LNCAP (cell line): ENCODE data around the gene NDUFV1.

Experiments
- TF ChIP-seq, protein P1 (sequence below): fragments of 450-650 bp; IDR thresholded peaks from 2 replicates; pipeline ENCODE4 v1.5.1; 2017; ENCODE audit warnings: mild to moderate bottlenecking

The NDUFV1 gene

DNA sequence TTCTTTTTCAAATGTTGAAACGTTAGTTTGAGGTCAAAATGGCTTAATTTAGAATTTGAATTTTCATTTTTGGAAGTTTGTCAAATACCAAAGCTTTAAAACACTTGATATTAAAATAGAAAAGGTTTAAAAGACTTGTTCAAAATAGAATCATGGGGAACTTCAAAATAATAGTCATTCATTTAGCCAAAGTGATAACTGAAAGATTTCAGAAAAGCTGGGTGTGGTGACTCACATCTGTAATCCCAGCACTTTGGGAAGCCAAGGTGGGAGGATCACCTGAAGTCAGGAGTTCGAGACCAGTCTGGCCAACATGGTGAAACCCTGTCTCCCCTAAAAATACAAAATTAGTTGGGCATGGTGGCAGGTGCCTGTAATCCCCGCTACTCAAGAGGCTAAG, 12.3 kb upstream of the NDUFV1 start:
- TF ChIP-seq, protein P1, sequence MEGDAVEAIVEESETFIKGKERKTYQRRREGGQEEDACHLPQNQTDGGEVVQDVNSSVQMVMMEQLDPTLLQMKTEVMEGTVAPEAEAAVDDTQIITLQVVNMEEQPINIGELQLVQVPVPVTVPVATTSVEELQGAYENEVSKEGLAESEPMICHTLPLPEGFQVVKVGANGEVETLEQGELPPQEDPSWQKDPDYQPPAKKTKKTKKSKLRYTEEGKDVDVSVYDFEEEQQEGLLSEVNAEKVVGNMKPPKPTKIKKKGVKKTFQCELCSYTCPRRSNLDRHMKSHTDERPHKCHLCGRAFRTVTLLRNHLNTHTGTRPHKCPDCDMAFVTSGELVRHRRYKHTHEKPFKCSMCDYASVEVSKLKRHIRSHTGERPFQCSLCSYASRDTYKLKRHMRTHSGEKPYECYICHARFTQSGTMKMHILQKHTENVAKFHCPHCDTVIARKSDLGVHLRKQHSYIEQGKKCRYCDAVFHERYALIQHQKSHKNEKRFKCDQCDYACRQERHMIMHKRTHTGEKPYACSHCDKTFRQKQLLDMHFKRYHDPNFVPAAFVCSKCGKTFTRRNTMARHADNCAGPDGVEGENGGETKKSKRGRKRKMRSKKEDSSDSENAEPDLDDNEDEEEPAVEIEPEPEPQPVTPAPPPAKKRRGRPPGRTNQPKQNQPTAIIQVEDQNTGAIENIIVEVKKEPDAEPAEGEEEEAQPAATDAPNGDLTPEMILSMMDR = no peak

DNA sequence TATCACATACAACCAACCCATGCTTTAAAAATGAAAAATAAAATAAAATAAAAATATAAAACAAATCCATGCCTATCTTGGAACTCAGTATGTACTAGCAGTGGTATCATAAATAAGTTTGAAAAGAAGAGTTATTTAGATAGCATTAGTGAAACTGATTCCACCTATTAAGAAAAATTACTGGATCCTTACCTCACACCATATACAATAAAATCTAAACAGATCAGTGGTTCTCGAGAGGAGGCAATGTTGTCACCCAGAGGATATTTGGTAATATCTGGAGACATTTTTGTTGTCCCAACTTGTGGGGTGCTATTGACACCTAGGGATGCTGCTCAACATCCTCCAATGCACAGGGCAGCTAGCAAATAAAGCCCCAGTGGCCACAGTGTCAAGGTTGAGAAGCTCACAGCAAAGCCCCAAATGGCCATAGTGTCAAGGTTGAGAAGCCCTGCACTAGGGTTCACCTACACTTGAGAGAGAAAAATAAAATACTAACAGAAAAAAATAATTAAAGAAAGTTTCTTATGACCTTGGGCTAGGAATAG, 9.9 kb upstream of the NDUFV1 start:
- TF ChIP-seq, protein P1 = no peak

DNA sequence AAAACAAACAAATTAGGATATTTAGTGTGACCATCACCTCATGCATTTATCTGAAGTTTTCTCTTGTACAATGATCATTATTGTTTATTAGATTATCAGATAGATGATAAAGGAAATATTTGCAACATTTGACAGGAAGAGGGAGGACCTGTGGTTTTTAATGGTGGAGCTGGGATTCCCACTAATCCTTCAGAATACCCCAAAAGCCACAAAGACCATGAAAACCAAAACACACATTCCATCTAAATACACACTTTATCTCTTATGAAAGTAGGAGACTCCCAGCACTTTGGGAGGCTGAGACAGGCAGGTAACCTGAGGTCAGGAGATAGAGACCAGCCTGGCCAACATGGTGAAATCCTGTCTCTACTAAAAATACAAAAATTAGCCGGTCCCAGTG, 7.6 kb upstream of the NDUFV1 start:
- TF ChIP-seq, protein P1 = no peak

DNA sequence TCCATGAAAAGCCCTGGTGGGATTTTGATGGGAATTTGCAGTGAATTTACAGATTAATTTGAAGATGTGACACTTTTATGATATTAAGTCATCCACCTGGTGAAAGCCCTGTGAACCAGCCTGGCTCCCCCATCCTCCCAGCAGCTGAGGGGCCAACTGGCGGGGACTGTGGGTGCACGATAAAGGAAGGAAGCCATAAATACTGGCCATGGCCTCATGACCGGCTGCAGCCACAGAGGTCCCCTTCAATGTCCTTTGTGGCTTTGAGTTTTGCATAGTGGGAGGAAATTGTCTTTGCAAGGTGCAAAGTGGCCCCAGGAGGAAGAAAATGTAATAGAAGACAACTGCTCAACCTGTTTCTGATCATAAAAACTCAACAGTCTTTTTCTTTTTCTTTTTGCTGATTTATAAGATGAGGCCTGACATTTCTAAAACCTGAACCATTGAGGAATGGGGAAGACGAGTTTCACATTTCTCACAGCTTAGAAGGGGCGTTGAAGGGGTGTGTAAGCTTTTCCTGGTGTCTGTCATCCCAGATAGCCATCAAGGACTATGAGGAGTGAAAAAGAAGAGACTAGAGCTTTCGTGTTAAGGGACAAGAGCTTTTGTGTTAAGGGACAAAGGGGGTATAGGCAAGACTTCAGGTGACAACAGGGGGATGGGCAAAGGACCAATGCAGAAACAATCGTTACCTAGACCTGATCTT, 6.3 kb upstream of the NDUFV1 start:
- TF ChIP-seq, protein P1 = no peak

DNA sequence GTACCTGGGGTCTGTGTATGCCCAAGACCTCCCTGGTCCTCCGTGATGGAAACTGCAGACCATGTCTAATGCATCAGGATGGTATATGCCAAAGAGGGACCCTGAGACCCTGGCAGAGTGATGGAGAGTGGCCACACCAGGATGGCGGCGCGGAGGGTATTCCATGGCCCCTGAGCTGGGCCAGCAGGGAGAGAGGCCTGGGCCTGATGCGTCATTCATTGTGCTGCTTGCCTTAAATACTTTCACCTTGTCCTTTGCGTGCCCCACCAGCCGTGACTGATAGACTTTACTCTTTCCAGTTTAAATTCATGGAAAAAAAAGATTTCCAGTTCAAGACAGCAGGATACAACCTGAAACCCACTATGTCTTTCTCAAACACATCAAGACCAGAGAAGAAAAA, 5.6 kb upstream of the NDUFV1 start:
- TF ChIP-seq, protein P1 = no peak

DNA sequence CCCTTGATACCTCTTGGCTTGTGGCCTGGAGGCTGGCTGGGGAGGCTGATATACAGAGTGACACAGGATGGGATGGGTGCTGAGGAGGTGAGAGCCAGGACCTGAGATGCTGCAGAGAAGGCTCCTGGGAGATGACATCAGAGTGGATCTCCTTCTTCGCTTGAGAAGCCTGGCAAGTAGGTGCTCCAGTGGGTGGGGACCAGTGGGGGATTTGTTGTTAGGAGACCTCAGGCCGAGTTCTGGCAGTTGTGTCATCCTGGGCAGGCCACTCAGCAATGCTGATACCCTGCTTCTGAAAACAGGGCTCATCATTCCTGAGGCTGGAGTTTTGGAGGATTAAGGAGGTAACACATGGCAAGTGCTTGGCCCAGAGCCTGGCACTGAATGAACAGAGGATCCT, 1.9 kb upstream of the NDUFV1 start:
- TF ChIP-seq, protein P1 = no peak

DNA sequence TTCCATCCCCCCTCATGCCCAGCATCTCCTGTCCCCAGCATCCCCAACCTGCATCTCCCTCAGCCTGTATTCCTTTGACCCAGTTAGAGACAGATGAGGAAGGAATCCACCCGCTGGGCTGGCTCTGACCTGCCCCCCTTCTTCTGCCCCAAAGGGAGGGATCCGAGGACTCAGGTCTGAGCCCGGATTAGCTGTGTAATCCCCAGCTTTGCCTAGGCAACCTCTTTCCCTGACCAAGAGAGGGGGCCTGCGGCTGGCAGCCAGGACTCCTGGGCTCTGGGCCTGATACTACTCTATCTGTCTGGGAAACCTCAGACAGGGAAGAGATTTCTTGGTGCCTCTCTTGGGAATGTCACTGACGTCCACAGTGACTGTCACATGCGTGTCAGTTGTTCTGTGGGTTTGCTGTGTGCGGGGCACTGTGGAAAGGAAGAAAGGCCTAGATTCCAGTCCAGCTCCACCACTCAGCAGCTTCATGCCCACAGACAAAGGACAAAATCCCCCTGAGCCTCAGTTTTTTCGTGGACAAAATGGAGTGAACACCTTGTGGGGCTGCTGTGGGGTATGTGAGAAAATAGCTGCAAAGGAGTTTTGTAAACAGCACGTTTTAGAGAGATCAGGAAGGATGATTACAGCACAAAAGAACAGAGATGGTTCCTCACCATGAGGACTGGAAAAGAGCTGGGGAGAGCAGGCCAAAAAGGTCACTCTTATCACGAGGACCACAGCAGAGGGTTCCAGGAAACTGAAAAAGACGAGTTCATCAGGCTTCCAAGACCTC, 1.3 kb upstream of the NDUFV1 start:
- TF ChIP-seq, protein P1 = no peak
